GM21381 (cell line): ENCODE measurements around the gene SLC24A1.

Experiments
- ATAC-seq: cut with Tn5 transposase; IDR thresholded peaks from one replicate; pipeline ENCODE4 v1.9.1; 2021; ENCODE audit warnings: mild to moderate bottlenecking, moderate library complexity; ENCODE audit not compliant: unreplicated experiment

SLC24A1 gene

GRCh38 chr15:65651831-65652749 lies 30.4 kb downstream of the SLC24A1 start:
- ATAC-seq = no peak

- ATAC-seq = no peak
Measured at GRCh38 chr15:65653341-65653740, 31.6 kb downstream of the SLC24A1 start.

- ATAC-seq = no peak
Measured at GRCh38 chr15:65653801-65654521, 32.2 kb downstream of the SLC24A1 start.

- ATAC-seq = no peak
Measured at GRCh38 chr15:65655026-65655425, 33.3 kb downstream of the SLC24A1 start.

GRCh38 chr15:65655457-65655856 lies 33.7 kb downstream of the SLC24A1 start:
- no peak for ATAC-seq

GRCh38 chr15:65659502-65660052 lies 37.8 kb downstream of the SLC24A1 start:
- ATAC-seq = no peak

GRCh38 chr15:65660927-65661326 lies 39.2 kb downstream of the SLC24A1 start:
- ATAC-seq = no peak

GRCh38 chr15:65663521-65663920 lies 41.8 kb downstream of the SLC24A1 start:
- no peak for ATAC-seq

- ATAC-seq = no peak
Measured at GRCh38 chr15:65666257-65666656, 44.5 kb downstream of the SLC24A1 start.

GRCh38 chr15:65675551-65675950 lies 53.8 kb downstream of the SLC24A1 start:
- ATAC-seq = no peak

- ATAC-seq = no peak
Measured at GRCh38 chr15:65676123-65676522, 54.4 kb downstream of the SLC24A1 start.

GRCh38 chr15:65680544-65680943 lies 58.8 kb downstream of the SLC24A1 start:
- no peak for ATAC-seq

GRCh38 chr15:65682404-65682911 lies 60.7 kb downstream of the SLC24A1 start:
- no peak for ATAC-seq

GRCh38 chr15:65688462-65688861 lies 66.7 kb downstream of the SLC24A1 start:
- no peak for ATAC-seq

- ATAC-seq = no peak
Measured at GRCh38 chr15:65690173-65690572, 68.4 kb downstream of the SLC24A1 start.

GRCh38 chr15:65690778-65691177 lies 69.0 kb downstream of the SLC24A1 start:
- ATAC-seq = no peak

- ATAC-seq = no peak
Measured at GRCh38 chr15:65695081-65695480, 73.3 kb downstream of the SLC24A1 start.
